ENCODE results near the gene OVOL1. TPM values are rescaled to one million over a fixed set of nuclear protein-coding genes. Genes with fewer than 3 reads are reported as not detected.

The OVOL1 gene
- total RNA-seq, 3 donors from 2014 or later (not counting 1 experiment from before 2014, with no cell fraction given): 0.11 to 0.12 TPM; not detected in 1

- peaks cover under 1% of the 10 kb centered on the region for H3K27me3 ChIP-seq (ENCODE audit: control insufficient read depth, insufficient read depth, low read length)
- intact Hi-C loops (cut with micrococcal nuclease): loop anchor here (1.0 to 10.0 kb wide), 3 partner anchors 38 to 426 kb away; partner anchors contain the start of gene TIGD3
- TF ChIP-seq, protein P1, sequence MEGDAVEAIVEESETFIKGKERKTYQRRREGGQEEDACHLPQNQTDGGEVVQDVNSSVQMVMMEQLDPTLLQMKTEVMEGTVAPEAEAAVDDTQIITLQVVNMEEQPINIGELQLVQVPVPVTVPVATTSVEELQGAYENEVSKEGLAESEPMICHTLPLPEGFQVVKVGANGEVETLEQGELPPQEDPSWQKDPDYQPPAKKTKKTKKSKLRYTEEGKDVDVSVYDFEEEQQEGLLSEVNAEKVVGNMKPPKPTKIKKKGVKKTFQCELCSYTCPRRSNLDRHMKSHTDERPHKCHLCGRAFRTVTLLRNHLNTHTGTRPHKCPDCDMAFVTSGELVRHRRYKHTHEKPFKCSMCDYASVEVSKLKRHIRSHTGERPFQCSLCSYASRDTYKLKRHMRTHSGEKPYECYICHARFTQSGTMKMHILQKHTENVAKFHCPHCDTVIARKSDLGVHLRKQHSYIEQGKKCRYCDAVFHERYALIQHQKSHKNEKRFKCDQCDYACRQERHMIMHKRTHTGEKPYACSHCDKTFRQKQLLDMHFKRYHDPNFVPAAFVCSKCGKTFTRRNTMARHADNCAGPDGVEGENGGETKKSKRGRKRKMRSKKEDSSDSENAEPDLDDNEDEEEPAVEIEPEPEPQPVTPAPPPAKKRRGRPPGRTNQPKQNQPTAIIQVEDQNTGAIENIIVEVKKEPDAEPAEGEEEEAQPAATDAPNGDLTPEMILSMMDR (IDR thresholded peaks at IDR 0.05): no peak
- H3K27me3 Mint-ChIP-seq (ENCODE audit: low read depth in 2 of 2): peaks cover 8 to 14% of the 10 kb centered on the region in 2 donors
- WGBS (ENCODE audit: insufficient coverage): under 1% methylated on average over 59 of the region's 59 CpGs
- peak within 1 kb of the TSS; percentile 50 for H3K27ac ChIP-seq (ENCODE audit: low read length)
- peak; percentile 74 to 77 (median 76) for ATAC-seq
- H3K4me3 Mint-ChIP-seq: peak within 1 kb of the TSS; percentile 86
- no peaks in the 10 kb centered on the region for H3K9me3 Mint-ChIP-seq
- peaks cover 27% of the 10 kb centered on the region for H3K4me1 ChIP-seq (ENCODE audit: control insufficient read depth, insufficient read depth, low read length)
- peak within 1 kb of the TSS; percentile 84 for H3K4me3 ChIP-seq (ENCODE audit: low read length)
- H3K4me1 Mint-ChIP-seq: peaks cover 10 to 19% of the 10 kb centered on the region in 2 donors
- H3K27ac Mint-ChIP-seq: peak within 1 kb of the TSS; percentile 45 to 90
- no peaks in the 10 kb centered on the region for H3K9me3 ChIP-seq (ENCODE audit: control insufficient read depth, insufficient read depth, low read length)
- no peaks in the 10 kb centered on the region for H3K36me3 Mint-ChIP-seq
- peak; percentile 72 to 84 for DNase-seq
- H3K36me3 ChIP-seq (ENCODE audit: control insufficient read depth, insufficient read depth, low read length): peaks cover 22% of the 10 kb centered on the region
These were observed 6.1 kb upstream of the OVOL1 start, which contains the start of gene AP5B1 for GRCh38 chr11:65780770-65781151. TSS of gene AP5B1 (minus strand) at chr11:65780976. CDS start at chr11:65780591, 385 bp downstream.

- Histone ChIP-seq H3K9me3 (ENCODE audit: control insufficient read depth, insufficient read depth, low read length) (no peaks in the 10 kb centered on the region), H3K27ac (ENCODE audit: low read length) (no peak overlapping the region), H3K36me3 (ENCODE audit: control insufficient read depth, insufficient read depth, low read length) (peaks cover 22% of the 10 kb centered on the region), H3K27me3 (ENCODE audit: control insufficient read depth, insufficient read depth, low read length) (peaks cover 6% of the 10 kb centered on the region), H3K4me1 (ENCODE audit: control insufficient read depth, insufficient read depth, low read length) (peaks cover 33% of the 10 kb centered on the region), H3K4me3 (ENCODE audit: low read length) (no peak overlapping the region)
- peaks cover 14 to 24% of the 10 kb centered on the region in 2 donors for H3K4me1 Mint-ChIP-seq
- intact Hi-C loops (cut with micrococcal nuclease): loop anchor here (2.0 to 10.0 kb wide), 2 partner anchors 37 to 427 kb away; partner anchors contain the start of gene TIGD3
- H3K4me3 Mint-ChIP-seq: no peak overlapping the region
- peak; percentile 52 to 61 (median 55) for ATAC-seq
- H3K36me3 Mint-ChIP-seq: no peaks in the 10 kb centered on the region
- peaks cover 11 to 17% of the 10 kb centered on the region in 2 donors for H3K27me3 Mint-ChIP-seq (ENCODE audit: low read depth in 2 of 2)
- 17% methylated on average over 83 of the region's 83 CpGs for WGBS (ENCODE audit: insufficient coverage)
- no peak overlapping the region for H3K27ac Mint-ChIP-seq
- DNase-seq: peak in 1 of 2 donors; percentile 9
- TF ChIP-seq, protein P1 (IDR thresholded peaks at IDR 0.05): no peak
- H3K9me3 Mint-ChIP-seq: no peaks in the 10 kb centered on the region
These were observed 5.5 kb upstream of the OVOL1 start for GRCh38 chr11:65781152-65781961.

DNA sequence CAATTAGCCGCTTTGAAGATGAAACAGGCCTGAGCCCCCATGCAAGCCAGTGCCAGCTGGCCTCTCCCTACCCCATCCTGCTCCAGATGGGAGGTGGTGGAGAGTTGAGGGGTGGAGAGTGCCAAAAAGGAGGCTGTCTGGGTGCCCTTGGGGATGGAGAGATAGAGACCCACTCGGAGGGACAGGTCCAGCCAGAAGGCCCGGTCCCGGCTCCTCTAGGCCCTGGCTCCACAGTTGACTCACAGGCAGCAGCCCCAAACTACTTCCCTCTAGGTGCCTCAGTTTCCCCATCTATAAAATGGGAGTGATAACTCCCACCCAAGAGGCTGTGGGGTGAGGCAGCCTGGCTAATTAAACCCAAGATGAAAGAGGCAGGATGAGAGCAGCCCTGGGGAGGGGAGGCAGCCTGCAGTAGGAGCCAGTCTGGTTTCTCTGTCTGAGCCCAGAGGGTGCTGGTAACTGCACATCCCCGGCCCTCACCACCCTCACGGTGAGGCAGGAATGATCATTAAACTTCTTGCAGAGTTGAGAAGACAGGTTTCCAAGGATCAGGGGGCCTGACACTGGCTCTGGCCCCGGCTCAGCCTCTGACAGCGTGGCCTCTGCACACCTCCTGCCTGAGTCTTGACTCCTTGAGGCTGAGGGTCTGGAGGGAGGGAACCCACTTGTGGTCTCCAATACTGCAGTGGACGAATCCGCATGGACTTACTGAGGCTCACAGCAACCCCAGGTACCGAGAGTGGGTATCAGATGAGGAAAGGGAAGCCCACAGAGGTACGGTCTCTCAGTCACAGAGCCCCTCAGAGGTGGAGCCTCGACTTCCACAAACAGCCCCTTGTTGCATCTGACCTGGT is 4.7 kb upstream of the OVOL1 start:
- H3K9me3 ChIP-seq (ENCODE audit: control insufficient read depth, insufficient read depth, low read length): no peaks in the 10 kb centered on the region
- Mint-ChIP-seq H3K27ac (no peak overlapping the region), H3K4me1 (peaks cover 17 to 27% of the 10 kb centered on the region in 2 donors), H3K36me3 (no peaks in the 10 kb centered on the region), H3K4me3 (no peak overlapping the region), H3K27me3 (ENCODE audit: low read depth in 2 of 2) (peaks cover 11 to 20% of the 10 kb centered on the region in 2 donors), H3K9me3 (no peaks in the 10 kb centered on the region)
- no peak overlapping the region for H3K27ac ChIP-seq (ENCODE audit: low read length)
- DNase-seq: no peak
- H3K4me1 ChIP-seq (ENCODE audit: control insufficient read depth, insufficient read depth, low read length): peaks cover 33% of the 10 kb centered on the region
- TF ChIP-seq, protein P1 (IDR thresholded peaks at IDR 0.05): no peak
- intact Hi-C loops (cut with micrococcal nuclease): loop anchor here (2.0 to 10.0 kb wide), 2 partner anchors 37 to 427 kb away; partner anchors contain the start of gene TIGD3
- H3K36me3 ChIP-seq (ENCODE audit: control insufficient read depth, insufficient read depth, low read length): peaks cover 19% of the 10 kb centered on the region
- H3K27me3 ChIP-seq (ENCODE audit: control insufficient read depth, insufficient read depth, low read length): peaks cover 9% of the 10 kb centered on the region
- no peak overlapping the region for H3K4me3 ChIP-seq (ENCODE audit: low read length)
- 92% methylated on average over 12 of the region's 13 CpGs for WGBS (ENCODE audit: insufficient coverage)
- no peak for ATAC-seq

Data from natural killer cell (primary cell).